Activated T-helper 1 cell treated with anti-CD3 and anti-CD28 coated beads, Interleukin-12 subunit alpha, Interleukin-12 subunit beta, Interleukin-2, Interleukin-4 antibody, amounts not matched to agents 30 ng/mL and 10 ng/mL and 1 ng/mL, durations not matched to agents 14 hours and 24 hours and 36 hours (primary cell): ENCODE measurements around the gene GGCT. TPM values are rescaled to one million over a fixed set of nuclear protein-coding genes. Genes with fewer than 3 reads are reported as not detected.
"Not testable (repeated sequence)": the region's sequence is repeated elsewhere in the genome, so short reads cannot be mapped to it uniquely, and the experiment has no call there.

ENCODE experiments used
- DNase-seq: peaks from one replicate; pipeline ENCODE4 v3.0.0; 2021; ENCODE audit warnings: low spot score
- H3K27ac Mint-ChIP-seq: one replicate; pipeline ENCODE4 v1.8.0; 2021; ENCODE audit warnings: mild to moderate bottlenecking, mixed read lengths
- H3K27me3 Mint-ChIP-seq: one replicate; pipeline ENCODE4 v1.8.0; 2022; ENCODE audit warnings: mild to moderate bottlenecking, moderate library complexity, mixed read lengths; ENCODE audit not compliant: insufficient read depth
- H3K36me3 Mint-ChIP-seq: one replicate; pipeline ENCODE4 v1.8.0; 2021; ENCODE audit warnings: low read depth, mixed read lengths
- H3K4me1 Mint-ChIP-seq: one replicate; pipeline ENCODE4 v1.8.0; 2021; ENCODE audit warnings: low read depth, mixed read lengths
- H3K4me3 Mint-ChIP-seq: one replicate; pipeline ENCODE4 v1.8.0; 2021; ENCODE audit warnings: mild to moderate bottlenecking, moderate library complexity, mixed read lengths
- H3K9me3 Mint-ChIP-seq: one replicate; pipeline ENCODE4 v1.8.0; 2021; ENCODE audit warnings: mixed read lengths
- intact Hi-C: fragments of 100-400 bp; cut with micrococcal nuclease; formaldehyde crosslinking; loops from one replicate; pipeline ENCODE4 v1.15.1; 2024
- total RNA-seq: library from RNA; stranded (reverse); gene quantifications from 2 replicates; pipeline ENCODE4 v1.2.3, GENCODE V29; 2022

Gene GGCT
- total RNA-seq, 1 donor from 2014 or later: 75.4 TPM

- no peak for DNase-seq
- Mint-ChIP-seq H3K36me3 (peaks cover 1% of the 10 kb centered on the region), H3K27me3 (peaks cover 27% of the 10 kb centered on the region), H3K9me3 (peaks cover 16% of the 10 kb centered on the region), H3K4me3 (no peak overlapping the region), H3K4me1 (no peaks in the 10 kb centered on the region), H3K27ac (no peak overlapping the region)
- intact Hi-C loops: no loop called here
These were observed 17.3 kb downstream of the GGCT start for GRCh38 chr7:30487371-30487770.

GRCh38 chr7:30485667-30486066 is 19.0 kb downstream of the GGCT start:
- DNase-seq: no peak
- H3K27ac Mint-ChIP-seq: no peak overlapping the region
- H3K4me1 Mint-ChIP-seq: peaks cover under 1% of the 10 kb centered on the region
- H3K4me3 Mint-ChIP-seq: no peak overlapping the region
- H3K36me3 Mint-ChIP-seq: no peaks in the 10 kb centered on the region
- intact Hi-C loops: no loop called here
- H3K27me3 Mint-ChIP-seq: peaks cover 16% of the 10 kb centered on the region
- H3K9me3 Mint-ChIP-seq: no peaks in the 10 kb centered on the region

GRCh38 chr7:30481416-30481815 is 23.2 kb downstream of the GGCT start:
- H3K27me3 Mint-ChIP-seq, H3K4me3 Mint-ChIP-seq, DNase-seq, H3K27ac Mint-ChIP-seq, H3K9me3 Mint-ChIP-seq, H3K36me3 Mint-ChIP-seq, intact Hi-C loops: not testable (repeated sequence)
- peaks cover 32% of the 10 kb centered on the region for H3K4me1 Mint-ChIP-seq

GRCh38 chr7:30479202-30480120 is 25.2 kb downstream of the GGCT start:
- peak; percentile 25 for DNase-seq
- Mint-ChIP-seq H3K4me1 (peaks cover 52% of the 10 kb centered on the region), H3K27ac (peak overlapping the region; percentile 86), H3K9me3 (no peaks in the 10 kb centered on the region), H3K4me3 (peak overlapping the region; percentile 90), H3K27me3 (no peaks in the 10 kb centered on the region), H3K36me3 (peaks cover 8% of the 10 kb centered on the region)
- intact Hi-C loops: loop anchor here (2.0 kb wide), 6 partner anchors 115 to 453 kb away; partner anchors contain the start of genes FKBP14, GARS1 and MTURN

GRCh38 chr7:30478349-30479201 is 26.1 kb downstream of the GGCT start, which contains the start of gene NOD1:
NOD1 (minus strand) TSS chr7:30478784; CDS start chr7:30456921, 21,863 bp downstream.
- Mint-ChIP-seq H3K4me1 (peaks cover 61% of the 10 kb centered on the region), H3K27me3 (no peaks in the 10 kb centered on the region), H3K9me3 (no peaks in the 10 kb centered on the region), H3K4me3 (peak within 1 kb of the TSS; percentile 90), H3K36me3 (peaks cover 15% of the 10 kb centered on the region), H3K27ac (peak within 1 kb of the TSS; percentile 91)
- peak; percentile 71 for DNase-seq
- intact Hi-C loops: loop anchor here (1.0 to 2.0 kb wide), 8 partner anchors 26 to 452 kb away; partner anchors contain the start of genes FKBP14, GARS1, GGCT and MTURN

GRCh38 chr7:30476459-30477145 is 28.0 kb downstream of the GGCT start:
- peaks cover 81% of the 10 kb centered on the region for H3K4me1 Mint-ChIP-seq
- DNase-seq: no peak
- H3K9me3 Mint-ChIP-seq: no peaks in the 10 kb centered on the region
- H3K36me3 Mint-ChIP-seq: peaks cover 21% of the 10 kb centered on the region
- intact Hi-C loops: no loop called here
- H3K4me3 Mint-ChIP-seq: peak overlapping the region; percentile 64
- no peak overlapping the region for H3K27ac Mint-ChIP-seq
- no peaks in the 10 kb centered on the region for H3K27me3 Mint-ChIP-seq

GRCh38 chr7:30475580-30475979 is 29.0 kb downstream of the GGCT start:
- Mint-ChIP-seq H3K9me3 (no peaks in the 10 kb centered on the region), H3K27me3 (no peaks in the 10 kb centered on the region), H3K4me3 (no peak overlapping the region), H3K4me1 (peaks cover 90% of the 10 kb centered on the region), H3K27ac (peak overlapping the region; percentile 21), H3K36me3 (peaks cover 21% of the 10 kb centered on the region)
- intact Hi-C loops: no loop called here
- DNase-seq: no peak

GRCh38 chr7:30474893-30475292 is 29.7 kb downstream of the GGCT start:
- intact Hi-C loops: no loop called here

GRCh38 chr7:30474485-30474884 is 30.1 kb downstream of the GGCT start:
- intact Hi-C loops: no loop called here
- Mint-ChIP-seq H3K36me3 (peaks cover 22% of the 10 kb centered on the region), H3K4me3 (peak overlapping the region; percentile 29), H3K9me3 (no peaks in the 10 kb centered on the region), H3K27ac (no peak overlapping the region), H3K27me3 (no peaks in the 10 kb centered on the region), H3K4me1 (peaks cover 87% of the 10 kb centered on the region)
- no peak for DNase-seq

More at GRCh38 chr7:30474893-30475292, 29.7 kb downstream of the GGCT start:
- Mint-ChIP-seq H3K27ac (peak overlapping the region; percentile 45), H3K36me3 (peaks cover 21% of the 10 kb centered on the region), H3K4me1 (peaks cover 90% of the 10 kb centered on the region), H3K4me3 (no peak overlapping the region), H3K9me3 (no peaks in the 10 kb centered on the region), H3K27me3 (no peaks in the 10 kb centered on the region)
- DNase-seq: no peak

GRCh38 chr7:30473903-30474302 is 30.7 kb downstream of the GGCT start:
- H3K9me3 Mint-ChIP-seq: no peaks in the 10 kb centered on the region

GRCh38 chr7:30472784-30473775 is 31.5 kb downstream of the GGCT start:
- no peak for DNase-seq
- intact Hi-C loops: no loop called here
- H3K36me3 Mint-ChIP-seq: peaks cover 24% of the 10 kb centered on the region
- H3K27ac Mint-ChIP-seq: no peak overlapping the region
- peaks cover 93% of the 10 kb centered on the region for H3K4me1 Mint-ChIP-seq
- no peaks in the 10 kb centered on the region for H3K27me3 Mint-ChIP-seq
- H3K4me3 Mint-ChIP-seq: no peak overlapping the region
- H3K9me3 Mint-ChIP-seq: no peaks in the 10 kb centered on the region

More at GRCh38 chr7:30473903-30474302, 30.7 kb downstream of the GGCT start:
- DNase-seq: no peak
- no peaks in the 10 kb centered on the region for H3K27me3 Mint-ChIP-seq
- H3K36me3 Mint-ChIP-seq: peaks cover 24% of the 10 kb centered on the region
- H3K4me1 Mint-ChIP-seq: peaks cover 87% of the 10 kb centered on the region
- no peak overlapping the region for H3K27ac Mint-ChIP-seq
- peak overlapping the region; percentile 29 for H3K4me3 Mint-ChIP-seq
- intact Hi-C loops: no loop called here
